HG03558 (cell line): ENCODE measurements around the gene RBM19.
"Not testable (repeated sequence)": the region's sequence is repeated elsewhere in the genome, so short reads cannot be mapped to it uniquely, and the experiment has no call there.

Source experiments
- ATAC-seq: cut with Tn5 transposase; IDR thresholded peaks from one replicate; pipeline ENCODE4 v1.9.1; 2021; ENCODE audit warnings: moderate number of reproducible peaks; ENCODE audit not compliant: unreplicated experiment; ENCODE audit errors: extremely low read depth

Gene RBM19

DNA sequence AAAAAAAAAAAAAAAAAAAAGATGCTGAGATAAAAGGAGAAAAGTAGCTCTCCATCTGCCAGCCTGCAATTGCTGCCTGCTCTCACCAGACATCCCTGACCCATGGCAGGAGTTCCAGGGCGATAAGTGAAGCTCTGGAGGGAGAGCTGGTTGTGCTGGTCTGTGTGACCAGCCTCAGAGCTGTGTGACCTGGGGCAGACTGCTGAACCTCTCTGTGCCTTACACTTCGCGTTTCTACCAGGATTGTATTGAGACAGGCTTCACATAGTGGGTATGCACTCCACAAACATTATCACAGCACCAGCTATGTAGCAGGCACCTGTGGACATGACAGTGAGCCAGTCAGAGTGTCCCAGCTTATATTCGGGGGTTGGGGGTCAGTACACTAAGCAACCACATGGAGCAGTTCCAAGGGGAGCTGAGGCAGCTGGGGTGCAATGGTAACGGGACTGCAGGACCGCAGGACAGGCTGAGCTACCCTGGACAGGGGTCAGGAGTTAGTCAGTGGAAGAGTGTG, 57.5 kb downstream of the RBM19 start:
- ATAC-seq: no peak

DNA sequence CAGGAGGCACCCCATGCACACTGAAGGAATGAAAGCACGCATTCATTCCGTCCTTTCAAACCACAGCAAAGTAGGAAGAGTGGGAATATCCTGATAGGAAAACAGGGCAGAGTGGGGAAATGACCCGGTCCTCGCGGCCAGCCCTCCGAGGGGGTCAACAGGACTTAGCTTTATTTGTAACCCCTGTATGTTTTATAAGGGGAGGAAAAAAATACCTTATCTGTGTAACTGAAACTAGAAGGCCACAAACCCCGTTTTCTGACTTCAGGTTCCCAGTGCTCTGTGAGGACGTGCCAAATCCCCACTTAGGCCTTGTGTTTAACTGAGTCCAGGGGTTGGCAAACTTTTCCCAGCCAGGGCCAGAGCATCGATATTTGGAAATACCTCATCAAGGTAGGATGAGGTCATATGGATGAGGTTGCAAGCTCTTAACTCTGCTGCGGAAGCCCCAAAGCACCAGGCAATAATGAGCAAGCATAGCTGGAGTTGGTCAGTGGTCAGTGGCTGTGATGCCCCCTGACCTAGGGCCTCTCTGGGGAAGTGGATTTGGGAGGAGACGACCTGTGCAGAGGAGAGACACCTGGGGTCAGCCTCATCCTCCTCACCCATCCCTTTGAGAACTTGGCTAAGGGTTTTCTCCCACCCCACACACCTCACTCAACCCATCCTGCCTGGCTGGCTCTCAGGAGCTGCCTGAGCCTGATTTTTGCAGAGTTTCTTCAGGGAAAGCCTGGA, 58.5 kb downstream of the RBM19 start:
- ATAC-seq: no peak

DNA sequence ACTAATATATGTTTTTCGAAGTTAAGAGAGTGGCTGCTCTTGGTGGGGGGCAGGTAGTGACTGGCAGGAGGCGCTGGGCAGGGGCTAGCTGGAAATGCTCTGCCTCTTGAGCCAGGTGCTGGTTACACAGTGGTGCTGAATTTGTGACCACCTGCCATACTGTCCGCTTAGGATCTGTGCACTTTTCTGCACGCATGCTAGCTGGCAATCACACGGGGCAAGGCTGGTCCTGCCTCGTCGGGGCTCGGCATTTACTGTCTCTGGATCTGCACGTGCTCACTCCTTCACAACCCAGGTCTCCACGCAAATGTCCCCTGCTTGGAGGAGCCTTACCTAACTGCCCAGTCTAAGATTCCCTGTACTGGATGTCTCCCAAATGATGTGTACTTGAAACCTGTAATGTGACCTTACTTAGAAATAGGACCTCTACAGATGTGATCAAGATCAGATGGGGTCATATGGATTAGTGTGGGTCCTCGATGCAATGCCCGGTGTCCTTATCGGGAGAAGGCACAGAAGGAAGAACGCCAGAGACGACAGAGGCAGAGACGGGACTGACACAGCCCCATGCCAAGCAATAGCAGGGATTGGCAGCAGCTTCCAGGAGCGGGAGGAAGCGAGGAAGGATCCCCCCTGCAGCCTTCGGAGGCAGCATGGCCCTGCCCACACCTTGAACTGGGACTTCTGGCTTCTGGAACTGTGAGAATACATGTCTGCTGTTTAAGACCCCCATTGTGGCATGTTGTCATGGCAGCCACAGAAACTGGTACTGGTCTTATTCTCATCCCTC, 59.5 kb downstream of the RBM19 start:
- ATAC-seq: no peak

DNA sequence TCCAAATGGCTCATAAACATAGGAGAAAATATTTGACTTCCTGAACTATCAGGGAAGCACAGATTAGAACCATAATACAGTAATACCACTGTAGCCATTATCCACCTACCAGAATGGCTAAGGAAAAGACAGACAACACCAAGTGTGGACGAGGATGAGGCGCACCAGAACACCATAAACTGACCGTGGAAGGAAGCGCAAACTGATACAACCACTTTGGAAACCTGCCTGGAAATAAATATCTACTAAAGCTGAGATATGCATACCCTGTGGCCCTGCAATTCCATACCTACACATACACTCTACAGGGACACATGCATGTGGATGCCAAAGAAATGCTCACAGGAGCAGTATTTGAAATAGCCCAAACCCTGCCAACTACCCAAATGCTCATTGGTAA, 60.3 kb downstream of the RBM19 start:
- ATAC-seq: no peak

DNA sequence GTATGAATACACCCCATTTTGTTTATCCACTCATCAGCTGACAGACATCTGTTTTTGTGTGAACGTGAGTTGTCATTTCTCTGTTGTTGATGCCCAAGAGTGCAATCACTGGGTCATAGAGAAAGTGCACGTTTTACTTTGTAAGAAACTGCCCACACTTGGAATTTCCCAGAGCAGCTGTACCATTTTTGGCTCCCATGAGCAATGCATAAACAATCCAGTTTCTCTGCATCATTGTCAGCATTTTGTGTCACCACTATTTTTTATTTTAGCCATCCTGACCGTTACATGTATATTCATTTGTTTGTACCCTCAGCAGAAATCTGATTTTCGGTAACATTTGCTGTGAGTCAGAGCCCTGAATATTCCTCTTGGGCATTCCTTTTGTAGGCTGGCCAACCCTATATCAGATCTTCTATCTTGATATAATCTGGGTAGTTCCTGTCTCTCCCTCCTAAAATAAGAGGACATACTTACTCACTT, 62.7 kb downstream of the RBM19 start:
- ATAC-seq: no peak

DNA sequence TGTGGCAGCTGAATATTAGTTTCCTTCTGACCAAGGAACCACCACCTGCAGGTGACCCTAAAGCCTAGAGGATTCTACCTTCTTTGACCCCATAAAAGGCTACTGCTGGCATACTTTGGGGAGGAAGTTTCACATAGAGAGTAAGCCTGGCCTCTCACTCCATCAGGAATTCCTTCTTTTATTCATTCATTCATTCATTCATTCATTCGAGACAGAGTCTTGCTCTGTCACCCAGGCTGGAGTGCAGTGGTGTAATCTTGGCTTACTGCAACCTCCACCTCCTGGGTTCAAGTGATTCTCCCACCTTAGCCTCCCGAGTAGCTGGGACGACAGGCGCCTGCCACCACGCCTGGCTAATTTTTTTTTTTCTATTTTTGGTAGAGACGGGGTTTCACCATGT, 64.8 kb downstream of the RBM19 start:
- not testable (repeated sequence) for ATAC-seq

DNA sequence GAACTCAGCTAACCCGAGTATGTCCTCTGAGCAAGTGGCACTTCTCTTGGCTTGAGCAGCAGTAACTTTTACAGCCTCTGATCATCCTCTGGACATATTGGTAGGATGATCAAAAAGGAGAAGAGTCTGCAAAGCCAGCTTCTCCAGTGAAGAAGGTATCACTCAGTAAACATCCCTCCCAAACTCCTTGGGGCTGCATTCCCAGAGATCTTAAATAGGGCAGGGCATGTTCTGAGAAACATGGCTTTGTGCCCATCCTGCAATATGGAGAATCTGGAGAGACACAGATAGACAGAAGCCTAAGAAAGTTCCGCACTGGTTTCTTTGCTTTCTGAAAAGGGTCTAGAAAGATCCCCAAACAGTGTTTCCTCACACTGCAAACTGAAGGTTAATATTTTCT, 65.4 kb downstream of the RBM19 start:
- no peak for ATAC-seq

DNA sequence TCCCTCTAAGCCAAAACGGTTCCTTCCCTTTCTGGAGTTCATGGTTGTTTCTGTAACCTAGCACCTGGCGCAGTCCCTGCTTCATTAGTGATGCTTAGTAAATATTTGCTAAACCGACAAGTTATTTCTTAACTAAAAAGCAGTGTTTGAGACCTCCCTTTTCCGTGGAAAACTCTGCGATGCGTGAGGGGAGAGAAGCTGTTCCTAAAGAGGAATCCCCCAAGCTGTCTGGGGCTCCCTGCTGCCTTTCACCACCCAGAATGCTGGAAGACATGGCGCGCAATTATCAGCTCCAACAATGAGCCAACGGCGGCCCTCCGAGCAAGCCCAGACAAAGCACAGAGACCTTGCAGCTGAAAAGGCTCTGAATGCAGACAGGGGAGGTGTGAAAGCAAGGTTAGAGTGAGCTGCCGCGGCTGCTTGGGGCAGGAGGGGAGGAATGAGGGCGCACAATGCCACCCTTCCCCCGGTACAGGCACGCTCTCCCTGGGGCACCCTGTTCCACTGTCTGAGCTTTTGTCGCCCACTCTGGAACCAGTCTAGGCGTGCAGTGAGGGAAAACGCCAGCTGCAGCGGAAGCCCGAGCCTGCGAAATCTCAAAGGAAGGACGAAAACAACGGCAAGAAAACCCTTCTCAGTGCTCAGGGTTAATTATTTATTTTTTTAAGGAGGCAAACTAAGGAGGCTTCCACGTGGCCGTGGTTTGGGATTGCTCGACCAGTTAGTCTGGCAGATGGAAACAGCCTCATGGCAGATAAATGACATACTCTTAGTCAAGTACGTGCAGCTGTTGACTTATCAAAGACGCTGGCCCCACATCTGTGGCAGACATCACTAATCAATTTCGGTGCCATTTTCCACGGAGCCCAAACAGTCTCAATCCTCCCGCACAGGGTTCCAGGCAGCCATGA, 66.3 kb downstream of the RBM19 start:
- ATAC-seq: no peak

DNA sequence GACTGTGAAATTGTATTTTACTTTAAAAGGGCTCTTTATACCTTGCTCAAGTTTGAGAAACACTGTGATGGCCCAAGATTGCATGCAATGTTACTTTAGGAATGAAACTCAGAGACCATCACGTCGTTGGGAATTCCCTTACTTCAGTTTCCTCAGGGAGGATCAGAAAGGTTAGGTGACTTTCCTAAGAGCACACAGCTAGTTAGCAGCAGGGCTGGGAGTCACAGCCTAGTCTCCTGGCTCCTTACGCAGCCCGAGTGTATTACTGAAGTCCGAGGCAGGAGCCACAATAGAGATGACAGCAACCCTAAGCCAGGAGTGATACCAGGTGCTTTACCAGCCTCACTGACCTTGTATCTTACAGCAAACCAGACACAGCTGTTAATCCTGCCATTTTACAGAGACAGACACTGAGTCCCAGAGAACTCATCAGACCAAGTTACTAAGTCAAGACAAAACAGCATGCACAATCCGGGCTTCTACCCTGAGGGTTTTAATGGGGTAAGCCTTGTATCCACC, 67.0 kb downstream of the RBM19 start:
- no peak for ATAC-seq

DNA sequence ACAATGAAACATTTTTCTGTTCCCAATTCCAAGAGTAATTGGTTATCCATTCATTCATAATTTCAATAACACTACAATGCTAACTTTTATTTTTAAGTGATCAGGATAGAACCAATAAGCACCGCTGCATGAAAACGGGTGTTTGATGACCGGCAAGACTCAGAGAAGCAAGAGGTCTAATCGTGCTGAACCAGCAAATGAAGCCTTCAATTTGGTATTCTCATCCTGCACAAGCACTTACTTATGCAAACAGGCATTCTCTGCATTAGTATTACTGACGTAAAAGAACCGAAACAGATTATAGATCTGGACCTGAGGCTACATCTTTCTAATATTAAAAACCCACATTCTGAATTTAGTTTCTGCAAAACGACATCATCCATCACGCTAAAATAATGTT, 67.7 kb downstream of the RBM19 start:
- ATAC-seq: no peak

DNA sequence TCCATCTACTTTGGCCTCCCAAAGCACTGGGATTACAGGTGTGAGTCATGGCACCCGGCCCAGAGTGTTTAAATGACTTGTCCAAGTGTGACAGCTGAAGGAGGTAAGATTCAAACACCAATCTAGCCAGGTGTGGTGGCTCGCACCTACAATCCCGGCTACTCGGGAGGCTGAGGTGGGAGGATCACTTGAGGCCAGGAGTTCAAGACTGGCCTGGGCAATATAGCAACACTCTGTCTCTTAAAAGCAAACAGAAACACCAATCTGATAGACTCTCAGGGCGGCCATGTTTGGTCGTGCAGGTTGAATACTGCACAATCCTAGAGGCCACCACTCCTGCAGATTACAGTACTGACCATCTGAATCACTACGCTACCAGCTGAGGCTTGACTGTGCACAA, 68.7 kb downstream of the RBM19 start:
- ATAC-seq: no peak

DNA sequence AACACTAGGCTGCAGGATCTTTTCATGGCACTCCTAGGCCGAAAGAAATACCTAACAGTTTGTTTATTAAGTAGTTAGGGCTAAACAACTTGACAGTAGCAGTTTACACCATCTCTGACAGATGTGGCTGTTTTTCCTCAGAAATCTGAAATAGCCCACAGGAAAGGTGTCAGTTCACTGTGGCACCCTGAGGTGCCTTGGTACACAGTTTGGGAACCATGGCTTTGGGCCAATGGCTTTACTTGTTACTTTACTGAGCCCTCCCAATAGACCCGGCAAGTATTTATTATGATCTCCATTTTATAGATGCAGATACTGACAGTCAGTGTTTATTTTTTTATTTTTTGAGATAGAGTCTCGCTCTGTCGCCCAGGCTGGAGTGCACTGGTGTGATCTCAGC, 69.3 kb downstream of the RBM19 start:
- no peak for ATAC-seq

DNA sequence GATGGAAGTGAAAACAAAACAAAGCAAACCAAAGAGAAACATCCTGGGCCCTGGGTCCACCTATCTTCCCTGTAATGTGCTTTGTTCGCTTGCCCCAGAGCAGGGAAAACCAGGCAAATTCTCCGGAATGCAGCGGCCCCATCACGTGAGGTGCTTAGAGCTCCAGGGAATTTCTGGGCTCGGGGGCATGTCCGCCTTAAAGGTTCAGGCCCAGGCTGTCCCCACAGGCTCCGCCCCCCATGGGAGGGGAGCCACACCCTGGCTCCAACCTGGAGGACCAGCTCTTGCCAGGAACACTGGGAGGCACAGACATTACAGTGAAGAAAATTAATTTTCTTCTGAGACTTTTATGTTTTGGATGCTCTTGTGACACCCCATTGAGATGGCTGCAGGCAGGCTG, 69.9 kb downstream of the RBM19 start:
- no peak for ATAC-seq

DNA sequence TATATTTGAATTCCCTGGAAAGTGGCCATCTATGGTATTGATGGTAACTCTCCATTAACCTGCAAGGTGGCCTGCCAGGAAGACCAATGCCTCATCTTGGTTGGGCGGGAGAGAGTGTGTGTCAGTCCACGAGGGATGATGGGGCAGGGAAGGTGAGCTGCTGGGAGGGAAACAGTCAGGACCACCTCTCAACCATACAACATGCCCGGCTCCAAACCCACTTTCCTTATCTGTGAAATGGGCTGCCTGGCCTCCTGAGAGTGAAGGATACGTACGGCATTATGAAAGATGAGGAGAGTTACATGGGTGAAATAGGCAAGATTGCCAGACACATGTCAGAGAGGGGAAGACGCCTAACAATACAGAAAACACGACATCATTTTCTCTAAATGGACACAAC, 70.9 kb downstream of the RBM19 start:
- ATAC-seq: no peak

DNA sequence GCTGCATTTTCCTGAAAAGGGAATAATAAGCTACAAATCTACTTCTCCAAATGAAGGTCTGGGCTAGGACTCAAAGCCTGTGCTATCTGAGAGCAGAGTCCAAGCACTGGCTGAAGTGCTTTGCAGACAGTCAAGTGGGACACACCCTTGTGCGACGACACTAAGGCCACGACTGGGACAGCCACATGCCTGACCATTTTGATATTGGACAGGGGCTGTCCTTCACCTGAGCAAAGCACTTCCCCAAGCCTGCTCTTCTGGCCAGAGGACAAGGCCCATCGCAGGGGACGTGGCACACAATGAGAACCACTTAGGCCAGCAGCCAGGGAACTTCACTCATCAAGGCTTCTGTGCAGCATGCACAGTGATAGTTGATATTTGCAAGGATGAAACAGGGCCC, 71.4 kb downstream of the RBM19 start:
- no peak for ATAC-seq

DNA sequence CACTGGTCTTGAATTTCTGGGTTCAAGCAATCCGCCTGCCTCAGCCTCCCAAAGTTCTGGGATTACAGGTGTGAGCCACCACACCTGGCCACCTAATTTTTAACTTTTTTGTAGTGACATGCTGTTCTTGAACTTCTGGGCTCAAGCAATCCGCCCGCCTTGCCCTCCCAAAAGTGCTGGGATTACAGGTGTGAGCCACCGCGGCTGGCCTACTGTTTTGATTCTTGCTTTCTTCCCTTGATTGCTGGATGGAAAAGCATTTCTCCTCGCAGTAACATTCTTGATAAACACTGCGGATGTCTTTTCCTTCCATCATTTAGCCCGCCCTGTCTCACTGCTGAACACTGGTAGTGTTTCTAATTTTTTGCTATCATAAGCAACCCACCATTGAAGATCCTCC, 72.9 kb downstream of the RBM19 start:
- ATAC-seq: no peak

DNA sequence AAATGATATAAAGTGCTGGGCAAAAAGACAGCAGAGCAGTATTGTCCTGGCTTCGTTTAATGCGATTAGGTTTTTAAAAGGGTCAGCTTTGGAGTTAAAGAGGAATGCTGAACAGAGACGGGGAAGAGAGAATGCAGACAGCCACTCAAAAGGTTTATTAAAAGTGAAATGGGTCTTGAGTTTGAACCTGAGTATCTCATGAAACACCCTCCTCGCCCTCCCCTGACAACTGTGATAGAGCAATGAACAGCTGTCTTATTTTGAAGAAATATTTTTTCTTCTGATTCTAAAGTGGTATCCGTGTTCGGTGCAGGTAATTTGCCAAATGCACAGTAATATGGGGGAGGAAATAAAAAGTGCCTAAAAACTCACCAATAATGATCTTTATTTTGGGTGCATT, 73.6 kb downstream of the RBM19 start:
- ATAC-seq: no peak

DNA sequence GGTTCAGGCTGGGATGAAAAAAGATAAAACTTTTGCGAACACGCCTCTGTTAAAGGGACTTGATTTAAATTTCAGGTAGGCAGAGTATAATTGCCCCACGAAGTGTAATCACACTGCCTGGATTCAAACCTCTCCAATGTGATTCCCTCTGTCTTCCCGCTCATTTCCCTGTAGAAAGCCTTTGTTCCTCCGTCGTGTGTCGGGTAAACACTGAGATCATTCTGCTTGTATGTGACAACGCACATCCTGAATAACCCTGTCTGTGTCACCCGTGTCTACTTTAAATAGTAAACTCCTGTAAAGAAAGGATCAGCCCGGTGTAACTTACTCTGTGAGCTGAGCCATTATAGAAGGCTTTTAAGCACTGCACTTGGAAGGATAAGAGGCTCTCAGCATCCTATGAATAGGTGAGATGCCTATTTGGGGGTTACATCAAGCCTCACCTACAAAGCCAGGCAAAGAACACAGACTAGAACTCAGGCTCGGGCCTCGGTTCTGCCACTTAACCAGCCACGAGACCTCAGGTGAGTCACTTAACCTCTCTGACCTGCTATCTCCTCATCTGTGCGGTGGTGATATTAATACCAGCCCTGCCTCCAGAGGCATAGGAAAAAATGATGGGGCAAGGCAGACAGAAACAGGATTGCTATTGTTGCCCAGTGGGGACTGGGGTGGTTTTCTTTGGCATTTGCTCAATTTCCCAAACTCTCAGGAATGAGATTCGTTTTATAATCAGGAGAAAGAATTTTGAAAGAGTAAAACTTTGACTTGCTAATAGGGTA, 74.2 kb downstream of the RBM19 start:
- no peak for ATAC-seq

DNA sequence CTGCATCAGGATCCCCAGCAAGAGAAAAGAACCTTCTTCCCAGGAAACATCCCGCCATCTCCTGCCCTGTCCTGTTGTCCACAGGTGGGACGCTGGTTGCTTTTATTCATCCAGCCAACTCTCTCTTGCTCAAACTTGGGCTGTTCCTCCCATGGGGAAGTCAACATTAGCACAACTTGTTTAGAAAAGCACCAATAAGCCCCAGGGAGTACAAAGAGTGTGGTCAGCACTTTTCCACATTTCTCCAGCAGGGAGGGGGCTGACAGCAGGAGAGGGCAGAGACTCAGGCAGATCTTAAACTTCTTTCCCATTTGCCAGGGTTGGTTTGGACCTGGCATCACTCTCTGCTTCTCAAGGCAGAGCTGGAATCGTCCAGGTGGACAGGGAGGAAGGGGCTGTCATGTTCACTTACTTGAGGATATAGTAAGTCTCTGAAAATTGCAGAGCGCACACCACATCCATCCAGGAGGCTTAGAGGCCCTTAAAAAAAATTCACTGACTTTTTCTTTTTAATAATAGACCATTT, 74.9 kb downstream of the RBM19 start:
- ATAC-seq: no peak
